IPS-18a (cell line): ENCODE data around the gene RASAL1.

Source experiments
- H3K27ac ChIP-seq: one replicate; pipeline ENCODE4 v1.5.1; 2013; ENCODE audit warnings: low read length
- H3K27me3 ChIP-seq: one replicate; pipeline ENCODE4 v1.6.1; 2013; ENCODE audit warnings: mild to moderate bottlenecking, low read length; ENCODE audit not compliant: control insufficient read depth, insufficient read depth
- H3K36me3 ChIP-seq: one replicate; pipeline ENCODE4 v1.6.1; 2013; ENCODE audit warnings: low read depth, low read length; ENCODE audit not compliant: control insufficient read depth
- H3K4me1 ChIP-seq: one replicate; pipeline ENCODE4 v1.6.1; 2013; ENCODE audit warnings: low read depth, low read length; ENCODE audit not compliant: control insufficient read depth
- H3K4me3 ChIP-seq: one replicate; pipeline ENCODE4 v1.5.1; 2013; ENCODE audit warnings: low read length
- H3K9ac ChIP-seq: one replicate; pipeline ENCODE4 v1.6.1; 2013; ENCODE audit warnings: mild to moderate bottlenecking, low read length, moderate library complexity
- H3K9me3 ChIP-seq: one replicate; pipeline ENCODE4 v1.6.1; 2013; ENCODE audit warnings: low read depth, low read length; ENCODE audit not compliant: control insufficient read depth

The RASAL1 gene

DNA sequence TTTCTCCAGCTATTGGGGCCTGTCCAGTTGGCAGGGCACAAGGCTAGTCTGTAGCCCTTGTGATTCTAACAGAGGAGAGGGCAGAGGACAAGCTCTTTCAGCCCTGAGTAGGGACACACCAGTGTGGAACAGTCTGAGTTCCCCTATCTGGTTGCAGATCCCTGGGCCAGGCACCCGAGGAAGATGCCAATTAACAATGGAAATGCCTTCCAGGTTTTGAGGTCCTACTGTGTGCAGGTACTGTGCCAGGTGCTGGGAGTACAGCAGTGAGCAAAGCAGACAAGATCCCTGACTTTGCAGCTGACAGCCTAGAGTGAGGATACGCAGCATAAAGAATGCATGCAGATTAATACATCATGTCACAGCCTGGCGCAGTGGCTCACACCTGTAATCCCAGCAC, 62.0 kb downstream of the RASAL1 start:
- no peaks in the 10 kb centered on the region for H3K36me3 ChIP-seq
- H3K9me3 ChIP-seq, result no peaks in the 10 kb centered on the region
- H3K27me3 ChIP-seq, result peaks cover 31% of the 10 kb centered on the region
- H3K4me3 ChIP-seq, result no peak overlapping the region
- no peaks in the 10 kb centered on the region for H3K4me1 ChIP-seq
- H3K9ac ChIP-seq, result no peak overlapping the region
- H3K27ac ChIP-seq, result no peak overlapping the region

DNA sequence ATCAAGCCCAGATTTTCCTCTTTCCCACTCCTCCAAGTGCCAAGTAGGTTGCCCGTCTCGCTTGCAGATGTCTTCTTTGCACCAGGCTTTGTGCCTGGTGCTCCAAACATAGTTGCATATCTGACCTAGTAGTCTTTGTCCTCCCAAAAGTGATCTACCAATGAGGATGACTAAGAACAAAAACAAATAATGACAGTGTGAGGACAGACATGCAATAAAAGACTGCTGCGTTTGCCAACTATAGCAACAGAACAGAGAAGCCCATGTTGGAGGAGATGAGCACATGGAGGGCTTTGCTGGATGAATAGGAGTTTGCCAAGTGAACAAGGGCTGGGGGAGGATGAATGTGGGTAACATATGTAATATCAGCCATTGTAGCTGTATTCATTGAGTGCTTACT, 63.4 kb downstream of the RASAL1 start:
- Histone ChIP-seq H3K9ac (no peak overlapping the region), H3K36me3 (no peaks in the 10 kb centered on the region), H3K9me3 (no peaks in the 10 kb centered on the region), H3K4me3 (no peak overlapping the region), H3K27me3 (peaks cover 18% of the 10 kb centered on the region), H3K27ac (no peak overlapping the region), H3K4me1 (no peaks in the 10 kb centered on the region)

DNA sequence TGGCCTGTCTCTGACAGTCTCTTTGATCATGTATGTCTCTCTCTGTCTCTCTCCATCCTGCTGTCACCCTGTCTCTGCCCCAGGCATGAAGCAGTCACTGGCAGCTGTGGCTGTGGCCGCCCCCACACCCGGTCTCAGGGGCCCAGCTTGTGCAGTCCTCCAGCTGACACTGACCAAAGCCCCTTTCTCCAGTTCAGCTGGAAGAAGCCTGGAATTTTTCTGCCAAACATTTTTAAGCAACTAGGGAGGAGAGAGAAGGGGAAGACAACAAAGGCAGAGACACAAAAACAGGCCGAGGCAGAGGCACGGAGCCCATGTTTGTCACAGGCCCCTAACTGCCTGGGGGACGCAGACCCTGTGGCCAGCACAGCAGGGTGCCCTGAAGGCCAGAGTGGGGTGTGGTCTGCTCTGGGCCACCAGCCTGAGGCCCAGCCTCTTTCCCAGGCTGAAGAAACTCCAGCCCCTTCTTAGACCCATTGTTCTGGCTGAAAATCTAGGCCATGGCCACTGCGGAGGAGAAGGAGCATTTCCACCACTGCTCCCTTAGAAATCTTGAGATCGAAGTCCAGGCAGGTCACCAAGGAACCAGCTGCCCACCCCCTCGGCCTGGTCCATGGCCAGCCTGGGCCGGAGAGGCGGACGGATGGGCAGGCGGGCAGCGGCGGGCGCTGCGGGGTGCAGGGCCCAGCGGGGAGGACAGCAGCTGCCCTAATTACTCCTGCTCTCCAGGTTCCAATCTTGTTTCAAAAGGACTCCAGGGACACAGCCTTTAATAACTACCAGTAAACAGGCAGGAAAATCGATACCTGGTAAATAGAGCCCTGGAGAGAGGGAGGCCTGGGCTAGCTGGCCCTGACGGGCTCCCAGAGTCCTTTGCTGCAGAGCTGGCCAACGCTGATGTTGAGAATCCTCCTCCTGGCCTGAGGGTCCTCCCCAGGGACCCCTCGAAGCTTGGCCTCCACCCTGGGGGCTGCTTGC, 64.1 kb downstream of the RASAL1 start:
- no peak overlapping the region for H3K4me3 ChIP-seq
- no peak overlapping the region for H3K27ac ChIP-seq
- H3K36me3 ChIP-seq, result no peaks in the 10 kb centered on the region
- peaks cover 11% of the 10 kb centered on the region for H3K27me3 ChIP-seq
- H3K9ac ChIP-seq, result no peak overlapping the region
- no peaks in the 10 kb centered on the region for H3K9me3 ChIP-seq
- no peaks in the 10 kb centered on the region for H3K4me1 ChIP-seq

DNA sequence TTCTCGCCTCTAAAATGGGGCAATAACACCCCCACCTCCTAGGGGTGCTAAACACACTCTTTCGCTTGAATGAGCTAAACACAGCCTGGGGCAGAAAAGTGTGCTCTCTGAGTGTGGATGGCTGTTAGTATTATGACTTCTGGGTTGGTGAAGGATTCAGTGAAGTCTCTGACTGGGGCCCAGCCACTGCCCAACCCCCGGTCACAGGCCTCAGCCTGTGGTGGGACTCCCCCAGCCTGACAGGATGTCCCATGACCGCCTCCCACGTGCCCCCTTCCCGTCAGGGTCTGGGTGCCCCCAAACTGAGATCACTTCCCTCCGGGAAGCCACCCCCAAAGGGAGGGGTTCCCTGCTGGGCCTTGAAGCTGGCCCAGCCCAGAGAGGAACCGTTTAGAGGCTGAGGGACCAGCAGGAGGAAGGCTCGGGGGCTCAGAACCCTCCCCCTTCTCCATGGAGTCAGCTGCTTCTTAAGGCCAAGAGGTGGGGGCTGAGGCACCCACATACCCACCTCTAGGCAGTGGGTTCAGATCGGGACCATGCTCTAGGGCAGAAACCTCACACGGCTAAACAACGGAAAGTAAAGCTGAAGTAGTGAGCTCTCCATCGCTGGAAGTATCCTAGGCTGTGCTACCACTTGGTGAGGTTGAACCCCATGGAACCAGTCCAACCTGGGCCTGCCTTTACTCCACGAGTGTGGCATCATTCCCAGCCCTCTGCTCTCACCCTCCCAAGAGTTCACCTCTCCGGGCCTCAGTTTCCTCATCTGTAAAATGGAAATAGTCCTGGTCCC, 65.2 kb downstream of the RASAL1 start:
- H3K4me1 ChIP-seq, result peaks cover 4% of the 10 kb centered on the region
- H3K27me3 ChIP-seq, result peaks cover 1% of the 10 kb centered on the region
- no peaks in the 10 kb centered on the region for H3K9me3 ChIP-seq
- no peak overlapping the region for H3K27ac ChIP-seq
- no peak overlapping the region for H3K9ac ChIP-seq
- no peak overlapping the region for H3K4me3 ChIP-seq
- no peaks in the 10 kb centered on the region for H3K36me3 ChIP-seq

DNA sequence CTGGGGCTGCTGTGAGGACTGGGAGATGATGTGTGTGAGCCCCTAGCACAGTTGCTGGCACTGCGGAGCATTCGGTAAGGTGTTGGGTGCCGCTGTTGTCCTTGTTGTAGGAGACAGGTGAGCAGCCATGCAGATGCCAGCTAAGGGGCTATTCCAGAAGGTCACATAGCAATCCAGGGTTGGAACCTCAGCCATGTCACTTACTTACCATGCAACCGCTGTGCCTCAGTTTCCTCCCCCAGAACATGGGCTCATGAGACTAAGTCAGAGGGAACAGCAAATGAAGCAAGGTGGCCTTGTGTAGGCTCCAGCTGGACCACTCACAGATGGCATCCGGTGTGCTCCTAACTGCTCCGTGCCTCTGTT, 65.8 kb downstream of the RASAL1 start:
- H3K36me3 ChIP-seq, result no peaks in the 10 kb centered on the region
- no peak overlapping the region for H3K9ac ChIP-seq
- no peak overlapping the region for H3K4me3 ChIP-seq
- H3K27ac ChIP-seq, result no peak overlapping the region
- H3K9me3 ChIP-seq, result no peaks in the 10 kb centered on the region
- no peaks in the 10 kb centered on the region for H3K27me3 ChIP-seq
- peaks cover 4% of the 10 kb centered on the region for H3K4me1 ChIP-seq

DNA sequence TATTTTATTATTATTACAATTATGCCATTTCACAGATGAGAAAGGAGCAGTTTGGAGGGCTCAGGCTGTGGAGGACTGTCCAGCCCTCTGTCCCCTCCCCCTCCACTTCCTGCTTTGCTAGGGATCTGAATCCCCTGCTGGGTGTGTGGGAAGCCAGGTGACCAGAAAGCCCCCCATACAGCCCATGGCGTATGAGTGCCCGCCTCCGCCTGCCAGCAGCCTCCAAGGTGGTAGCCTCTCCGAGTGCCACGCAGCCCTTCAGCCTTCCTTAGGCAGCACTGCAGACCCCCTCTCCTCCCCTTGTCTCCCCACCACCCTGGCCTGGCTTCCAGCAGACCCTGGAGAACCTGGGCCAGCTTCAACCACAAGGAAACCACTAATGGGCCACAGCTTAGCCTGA, 66.4 kb downstream of the RASAL1 start:
- Histone ChIP-seq H3K4me3 (no peak overlapping the region), H3K27ac (no peak overlapping the region), H3K9me3 (no peaks in the 10 kb centered on the region), H3K9ac (no peak overlapping the region), H3K27me3 (no peaks in the 10 kb centered on the region), H3K4me1 (peaks cover 4% of the 10 kb centered on the region), H3K36me3 (no peaks in the 10 kb centered on the region)

DNA sequence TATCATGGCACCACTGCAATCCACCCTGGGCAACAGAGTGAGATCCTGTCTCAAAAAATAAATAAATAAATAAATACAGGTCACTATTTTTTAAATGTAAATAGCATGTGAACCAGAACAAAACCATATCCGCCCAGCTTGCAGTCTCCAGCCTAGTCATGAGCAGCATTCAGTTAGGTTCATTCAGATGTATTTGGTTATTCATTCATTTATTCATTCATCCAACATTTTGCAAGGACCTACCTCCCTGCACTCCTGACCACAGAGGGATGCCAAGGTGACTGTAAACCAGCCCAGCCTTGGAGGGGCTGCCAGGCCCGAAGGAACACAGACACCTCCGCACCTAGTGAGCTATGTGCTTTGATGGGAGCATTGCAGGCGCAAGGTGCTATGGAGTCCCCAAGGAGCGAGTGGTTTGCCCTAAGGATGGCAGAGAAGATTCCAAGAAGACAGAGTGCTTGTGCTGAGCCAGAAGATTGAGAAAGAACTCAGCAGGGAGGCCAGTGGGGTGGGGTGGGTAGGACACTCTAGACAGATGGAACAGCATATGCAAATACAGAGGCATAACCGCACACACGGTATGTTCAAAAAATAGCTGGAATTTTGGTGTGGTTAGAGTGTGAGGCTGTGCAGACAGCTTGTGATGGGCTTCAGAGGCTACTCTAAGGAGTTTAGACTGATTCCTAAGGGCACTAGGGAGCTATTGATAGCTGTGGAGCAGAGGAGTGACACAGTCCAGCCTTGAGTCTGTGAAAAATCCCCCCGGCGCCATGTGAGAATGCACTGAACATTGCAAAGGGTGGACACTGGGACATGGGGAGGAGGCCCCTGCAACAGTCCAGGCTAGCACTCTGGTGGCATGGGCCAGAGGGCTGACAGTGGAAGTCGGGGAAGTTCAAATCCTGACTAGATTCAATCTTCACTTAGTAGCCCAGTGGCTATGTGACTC, 67.3 kb downstream of the RASAL1 start:
- H3K36me3 ChIP-seq, result no peaks in the 10 kb centered on the region
- no peaks in the 10 kb centered on the region for H3K27me3 ChIP-seq
- H3K4me1 ChIP-seq, result peaks cover 4% of the 10 kb centered on the region
- no peak overlapping the region for H3K9ac ChIP-seq
- H3K9me3 ChIP-seq, result no peaks in the 10 kb centered on the region
- H3K4me3 ChIP-seq, result no peak overlapping the region
- no peak overlapping the region for H3K27ac ChIP-seq

DNA sequence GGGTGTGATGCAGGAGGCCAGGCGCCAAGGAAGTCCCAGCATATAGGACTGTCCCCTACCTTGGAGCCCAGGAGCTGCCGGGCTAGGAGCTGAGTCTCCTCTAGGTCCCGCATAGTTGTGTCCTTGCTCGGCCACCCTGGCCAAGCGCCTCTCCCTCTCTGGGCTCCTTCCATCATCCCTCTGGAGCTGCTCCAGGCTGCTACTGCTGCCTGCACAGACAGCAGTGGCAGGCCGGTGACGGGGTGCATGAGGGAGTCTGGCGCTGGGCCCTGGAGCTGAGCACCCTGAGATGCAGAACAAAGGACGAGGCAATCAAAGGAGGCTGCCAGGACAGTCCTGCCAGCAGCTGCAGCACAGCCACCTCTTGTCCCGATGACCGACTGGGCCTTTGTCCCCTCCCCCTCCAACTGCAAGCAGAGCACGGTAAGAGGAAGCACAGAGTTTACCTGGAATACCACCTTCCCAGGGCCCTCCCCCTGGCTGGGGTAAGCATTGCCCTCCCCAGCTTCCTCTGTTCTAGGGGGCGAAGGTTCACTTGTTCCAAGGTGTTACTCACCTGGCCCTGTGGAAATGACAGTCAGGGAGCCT, 68.7 kb downstream of the RASAL1 start:
- Histone ChIP-seq H3K36me3 (no peaks in the 10 kb centered on the region), H3K4me3 (no peak overlapping the region)

DNA sequence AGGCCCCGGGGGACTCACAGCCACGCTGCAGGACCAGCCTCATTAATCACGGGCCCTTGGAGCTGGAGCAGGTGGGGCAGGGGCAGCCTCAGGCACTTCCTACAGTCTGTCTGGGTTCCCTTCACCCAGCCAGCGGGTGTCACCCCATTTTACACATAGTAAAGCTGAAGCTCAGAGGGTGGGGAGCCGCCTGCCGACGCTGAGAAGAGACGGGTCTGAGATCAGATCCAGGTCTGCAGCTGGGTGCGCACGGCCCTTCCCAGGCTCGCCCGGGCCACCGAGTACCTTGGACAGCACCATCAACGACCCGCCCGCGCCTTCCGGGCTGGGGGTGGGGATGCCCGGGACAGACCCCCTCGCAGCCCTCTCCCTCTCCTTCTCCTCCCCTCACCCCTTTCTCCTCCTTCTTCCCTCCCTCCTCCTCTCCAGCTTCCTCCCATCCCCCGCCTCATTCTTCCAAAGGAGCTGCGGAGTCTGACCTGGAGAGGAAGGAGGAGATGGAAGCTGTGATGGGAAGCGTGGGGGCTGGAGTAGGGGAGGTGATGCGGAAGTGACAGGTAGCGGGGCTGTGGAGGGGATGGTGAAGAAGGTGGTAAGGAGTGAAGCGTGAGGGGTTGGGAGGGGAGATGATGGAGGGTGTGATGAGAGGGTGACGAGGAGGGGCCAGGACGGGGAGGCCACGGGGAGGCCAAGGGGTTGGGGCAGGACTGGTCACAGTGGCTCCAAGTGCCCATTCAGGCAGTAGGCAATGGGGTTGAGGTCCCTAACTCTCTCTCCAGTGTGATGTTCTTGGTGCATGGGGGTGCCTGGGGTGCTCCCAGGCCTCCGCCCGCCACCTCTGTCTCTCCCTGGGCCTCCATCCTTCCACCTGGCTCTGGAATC, 70.2 kb downstream of the RASAL1 start:
- Histone ChIP-seq H3K9me3 (no peaks in the 10 kb centered on the region), H3K9ac (no peak overlapping the region), H3K4me1 (peaks cover 8% of the 10 kb centered on the region), H3K27me3 (no peaks in the 10 kb centered on the region), H3K27ac (no peak overlapping the region), H3K4me3 (no peak overlapping the region), H3K36me3 (no peaks in the 10 kb centered on the region)

More for the DNA sequence above, 68.7 kb downstream of the RASAL1 start:
- H3K9ac ChIP-seq, result no peak overlapping the region
- H3K4me1 ChIP-seq, result peaks cover 8% of the 10 kb centered on the region
- no peak overlapping the region for H3K27ac ChIP-seq
- no peaks in the 10 kb centered on the region for H3K9me3 ChIP-seq
- H3K27me3 ChIP-seq, result no peaks in the 10 kb centered on the region

DNA sequence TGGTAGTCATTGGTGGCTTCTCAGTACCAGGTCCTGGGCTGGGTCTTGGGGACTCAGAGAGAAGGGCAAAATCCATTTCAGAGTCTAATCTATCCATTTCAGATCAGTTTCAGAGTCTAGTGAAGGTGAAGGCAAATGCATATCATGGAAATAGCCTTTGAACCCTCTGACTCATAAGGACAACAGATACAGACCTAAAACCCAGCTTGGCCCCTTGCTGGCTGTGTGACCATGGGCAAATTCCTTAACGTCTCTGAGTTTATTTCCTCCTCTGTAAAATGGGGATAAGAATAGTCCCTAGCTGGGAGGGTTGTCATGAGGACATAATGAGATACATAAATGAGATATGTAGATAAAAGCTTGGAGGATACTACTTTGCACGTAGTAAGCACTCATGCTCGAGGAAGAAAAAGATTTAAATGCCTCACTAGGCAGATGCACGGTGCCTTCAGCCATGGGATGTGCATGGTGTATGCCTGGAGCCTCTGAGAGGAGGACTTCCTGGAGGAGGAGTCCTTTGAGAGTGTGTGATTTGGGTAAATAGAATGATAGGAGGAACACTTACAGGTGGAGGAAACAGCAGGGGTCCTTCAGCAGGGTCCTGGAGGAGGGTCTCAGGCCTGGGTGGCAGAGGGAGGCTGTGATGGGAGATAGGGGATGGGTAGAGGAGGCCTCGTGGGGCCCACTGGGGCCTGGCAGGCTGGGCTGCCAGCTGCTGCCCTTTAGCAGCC, 71.0 kb downstream of the RASAL1 start:
- no peaks in the 10 kb centered on the region for H3K36me3 ChIP-seq
- no peak overlapping the region for H3K27ac ChIP-seq
- no peak overlapping the region for H3K9ac ChIP-seq
- no peaks in the 10 kb centered on the region for H3K9me3 ChIP-seq
- H3K4me1 ChIP-seq, result peaks cover 8% of the 10 kb centered on the region
- H3K4me3 ChIP-seq, result no peak overlapping the region
- H3K27me3 ChIP-seq, result no peaks in the 10 kb centered on the region
